Thyroid gland (tissue), 4 donors: ENCODE data around the gene MUC4. TPM values are rescaled to one million over a fixed set of nuclear protein-coding genes. Genes with fewer than 3 reads are reported as not detected.
"Not testable (repeated sequence)": the region's sequence is repeated elsewhere in the genome, so short reads cannot be mapped to it uniquely, and the experiment has no call there.

ENCODE experiments used
- DNase-seq, 2 donors: peaks; one replicate each; pipeline ENCODE4 v3.0.0-alpha.2; 2019
- H3K27ac ChIP-seq, 3 donors: fragments of 200-600 bp; sonication (generic); 1 replicate in 2 of 3; 2 replicates in 1 of 3; pipeline ENCODE4 v1.5.1; 2016 to 2019; ENCODE audit warnings: mild to moderate bottlenecking in 1 of 3, moderate library complexity in 1 of 3
- H3K27me3 ChIP-seq: fragments of 200-600 bp; sonication (generic); one replicate; pipeline ENCODE4 v1.5.1; 2019
- H3K36me3 ChIP-seq, 2 donors: fragments of 200-600 bp; sonication (generic); one replicate each; pipeline ENCODE4 v1.5.1; 2016 to 2019
- H3K4me1 ChIP-seq, 2 donors: fragments of 200-600 bp; sonication (generic); one replicate each; pipeline ENCODE4 v1.5.1; 2017 to 2019
- H3K4me3 ChIP-seq, 3 donors: fragments of 200-600 bp; sonication (generic); replicated peaks in 1 of 3; 1 replicate in 2 of 3; 2 replicates in 1 of 3; pipeline ENCODE4 v1.5.1; 2016; ENCODE audit warnings: mild to moderate bottlenecking in 1 of 3
- H3K9me3 ChIP-seq: fragments of 200-600 bp; sonication (generic); one replicate; pipeline ENCODE4 v1.5.1; 2017
- CTCF ChIP-seq, 6 experiments: fragments of 200-600 bp in 3 of 6; fragments of 450-650 bp in 3 of 6; sonication (generic) in 3 of 6; IDR thresholded peaks; one replicate each; pipeline ENCODE4 v1.5.1; 2016 to 2019; ENCODE audit warnings: antibody characterized with exemption in 6 of 6, mild to moderate bottlenecking in 2 of 6, inconsistent platforms in 1 of 6, moderate library complexity in 1 of 6
- POLR2A ChIP-seq, 2 donors: fragments of 450-650 bp; IDR thresholded peaks; one replicate each; pipeline ENCODE4 v1.6.1; 2017; ENCODE audit warnings: antibody characterized with exemption in 2 of 2, mild to moderate bottlenecking in 2 of 2, moderate library complexity in 1 of 2
- WGBS, 2 donors: methylation state at CpG; one replicate each; pipeline ENCODE4 v1.1.5; 2017; 5-methylcytosine and 5-hydroxymethylcytosine counted together
- intact Hi-C: fragments of 100-400 bp; cut with DNase I; formaldehyde crosslinking; loops from one replicate; pipeline ENCODE4 v1.15.1; 2023
- total RNA-seq, 4 donors: library from RNA; depleted of rRNA; stranded (reverse); fragments of >200 nt; gene quantifications; one replicate each; pipeline ENCODE4 v1.2.3, GENCODE V29; 2016

MUC4 gene
- total RNA-seq, 4 donors from 2014 or later: 0.13 to 0.20 TPM; not detected in 2

GRCh38 chr3:195751560-195751959, 60.2 kb downstream of the MUC4 start:
- H3K4me1 ChIP-seq: peaks cover 3 to 6% of the 10 kb centered on the region in 2 donors
- H3K4me3 ChIP-seq: no peak overlapping the region
- DNase-seq: no peak
- H3K27ac ChIP-seq: no peak overlapping the region
- H3K27me3 ChIP-seq: no peaks in the 10 kb centered on the region
- intact Hi-C loops: no loop called here
- H3K9me3 ChIP-seq: no peaks in the 10 kb centered on the region
- TF ChIP-seq CTCF (IDR thresholded peaks at IDR 0.05) (no peak), POLR2A (IDR thresholded peaks at IDR 0.05) (no peak)
- no peaks in the 10 kb centered on the region for H3K36me3 ChIP-seq
- WGBS, 2 donors: 78 to 82% methylated on average over 7 of the region's 7 CpGs

- TF ChIP-seq CTCF (IDR thresholded peaks at IDR 0.05): no peak
- no peak for TF ChIP-seq POLR2A (IDR thresholded peaks at IDR 0.05)
- H3K27me3 ChIP-seq: no peaks in the 10 kb centered on the region
- no peaks in the 10 kb centered on the region for H3K9me3 ChIP-seq
- H3K36me3 ChIP-seq: no peaks in the 10 kb centered on the region
- intact Hi-C loops: no loop called here
- H3K27ac ChIP-seq: no peak overlapping the region
- no peak overlapping the region for H3K4me3 ChIP-seq
- 88 to 89% methylated on average over 19 to 25 of the region's 30 CpGs for WGBS, 2 donors
- H3K4me1 ChIP-seq: peaks cover 3 to 6% of the 10 kb centered on the region in 2 donors
- DNase-seq: no peak
Measured at GRCh38 chr3:195750797-195751520, 60.8 kb downstream of the MUC4 start.

- H3K4me1 ChIP-seq, intact Hi-C loops, H3K36me3 ChIP-seq, H3K9me3 ChIP-seq, DNase-seq, H3K4me3 ChIP-seq, H3K27me3 ChIP-seq, H3K27ac ChIP-seq: not testable (repeated sequence)
- WGBS, 2 donors: 83 to 94% methylated on average over 5 of the region's 5 CpGs
Measured at GRCh38 chr3:195749101-195749500, 62.6 kb downstream of the MUC4 start.

GRCh38 chr3:195748661-195749060, 63.1 kb downstream of the MUC4 start:
- no peak for DNase-seq
- no peak overlapping the region for H3K4me3 ChIP-seq
- WGBS, 2 donors: 98% methylated on average over 11 of the region's 11 CpGs
- H3K27ac ChIP-seq: no peak overlapping the region
- intact Hi-C loops: no loop called here
- TF ChIP-seq CTCF (IDR thresholded peaks at IDR 0.05): no peak
- no peak for TF ChIP-seq POLR2A (IDR thresholded peaks at IDR 0.05)
- H3K27me3 ChIP-seq: no peaks in the 10 kb centered on the region
- H3K4me1 ChIP-seq: peaks cover 3 to 6% of the 10 kb centered on the region in 2 donors
- no peaks in the 10 kb centered on the region for H3K9me3 ChIP-seq
- no peaks in the 10 kb centered on the region for H3K36me3 ChIP-seq

- intact Hi-C loops: no loop called here
- TF ChIP-seq CTCF (IDR thresholded peaks at IDR 0.05) (no peak), POLR2A (IDR thresholded peaks at IDR 0.05) (no peak)
- no peak overlapping the region for H3K27ac ChIP-seq
- H3K4me1 ChIP-seq: peaks cover 3 to 6% of the 10 kb centered on the region in 2 donors
- no peaks in the 10 kb centered on the region for H3K36me3 ChIP-seq
- no peaks in the 10 kb centered on the region for H3K27me3 ChIP-seq
- 86 to 95% methylated on average over 9 of the region's 9 CpGs for WGBS, 2 donors
- no peak overlapping the region for H3K4me3 ChIP-seq
- H3K9me3 ChIP-seq: no peaks in the 10 kb centered on the region
- DNase-seq: no peak
Measured at GRCh38 chr3:195746751-195747150, 65.0 kb downstream of the MUC4 start.
